ENCODE results near the gene ZFYVE1.
"Not testable (repeated sequence)": the region's sequence is repeated elsewhere in the genome, so short reads cannot be mapped to it uniquely, and the experiment has no call there.

The ZFYVE1 gene

DNA sequence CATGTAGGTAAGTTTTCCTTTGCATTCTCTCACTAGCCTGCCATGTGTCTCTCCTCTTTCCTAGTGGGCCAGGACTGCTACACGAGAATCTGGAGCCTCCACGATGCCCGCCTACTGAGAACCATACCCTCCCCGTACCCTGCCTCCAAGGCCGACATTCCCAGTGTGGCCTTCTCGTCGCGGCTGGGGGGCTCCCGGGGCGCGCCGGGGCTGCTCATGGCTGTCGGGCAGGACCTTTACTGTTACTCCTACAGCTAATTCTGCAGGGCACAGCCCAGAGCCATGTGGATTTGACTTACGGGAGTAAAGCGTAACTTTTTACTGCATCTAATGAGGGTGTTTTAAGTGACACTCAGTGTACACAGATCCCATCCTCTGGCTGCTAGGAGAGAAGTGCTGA is 68.4 kb downstream of the ZFYVE1 start:
- ChIA-PET CTCF (interaction anchor here (1.9 kb wide), 1 partner anchor 10 kb away, joined by 6 read pairs; no protein-coding TSS in a partner anchor), POLR2A (no interaction called here)
- TF ChIP-seq SUZ12 (IDR thresholded peaks at IDR 0.05), result no peak
- TF ChIP-seq FOXK2 (IDR thresholded peaks at IDR 0.05), result no peak
- TF ChIP-seq, protein P1, sequence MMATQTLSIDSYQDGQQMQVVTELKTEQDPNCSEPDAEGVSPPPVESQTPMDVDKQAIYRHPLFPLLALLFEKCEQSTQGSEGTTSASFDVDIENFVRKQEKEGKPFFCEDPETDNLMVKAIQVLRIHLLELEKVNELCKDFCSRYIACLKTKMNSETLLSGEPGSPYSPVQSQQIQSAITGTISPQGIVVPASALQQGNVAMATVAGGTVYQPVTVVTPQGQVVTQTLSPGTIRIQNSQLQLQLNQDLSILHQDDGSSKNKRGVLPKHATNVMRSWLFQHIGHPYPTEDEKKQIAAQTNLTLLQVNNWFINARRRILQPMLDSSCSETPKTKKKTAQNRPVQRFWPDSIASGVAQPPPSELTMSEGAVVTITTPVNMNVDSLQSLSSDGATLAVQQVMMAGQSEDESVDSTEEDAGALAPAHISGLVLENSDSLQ (IDR thresholded peaks at IDR 0.05), result no peak
- no peak for TF ChIP-seq NFRKB (IDR thresholded peaks at IDR 0.05)
- TF ChIP-seq FOXA1 (IDR thresholded peaks at IDR 0.05), result no peak
- no peak for TF ChIP-seq CTBP1 (IDR thresholded peaks at IDR 0.05; ENCODE audit: borderline replicate concordance)
- TF ChIP-seq ELF4 (IDR thresholded peaks at IDR 0.05), result no peak
- TF ChIP-seq BHLHE40 (IDR thresholded peaks at IDR 0.05; ENCODE audit: borderline replicate concordance), result no peak
- no peak for TF ChIP-seq ARNT (IDR thresholded peaks at IDR 0.05)
- TF ChIP-seq LEF1 (IDR thresholded peaks at IDR 0.05; ENCODE audit: borderline replicate concordance), result no peak
- no peak for TF ChIP-seq ZNF384 (IDR thresholded peaks at IDR 0.05)
- TF ChIP-seq L3MBTL2 (conservative IDR thresholded peaks at IDR 0.05), result no peak
- no peak for TF ChIP-seq HDGF (IDR thresholded peaks at IDR 0.05; ENCODE audit: borderline replicate concordance)
- no peak for DNase-seq (ENCODE audit: extremely low spot score)

DNA sequence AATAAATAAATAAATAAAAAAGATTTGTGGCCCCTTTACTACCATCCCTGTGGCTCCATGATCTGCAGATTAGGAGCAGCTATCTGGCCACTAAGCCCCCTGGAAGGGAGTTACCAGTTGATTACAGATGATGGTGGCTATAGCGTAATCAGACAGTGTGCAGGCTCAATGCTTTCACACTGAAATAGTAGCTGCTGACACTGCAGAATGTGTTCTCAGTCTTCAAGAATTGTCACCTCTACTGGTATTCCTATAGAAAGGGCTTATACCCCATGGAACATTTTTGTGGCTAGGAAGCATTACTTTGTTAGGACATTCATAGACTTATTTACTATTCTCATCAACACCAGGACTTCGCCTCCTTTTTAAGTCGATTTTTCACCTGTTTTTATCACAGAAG is 69.7 kb downstream of the ZFYVE1 start:
- no peak for TF ChIP-seq BHLHE40 (IDR thresholded peaks at IDR 0.05; ENCODE audit: borderline replicate concordance)
- TF ChIP-seq TARDBP (IDR thresholded peaks at IDR 0.05), result no peak
- TF ChIP-seq NFRKB (IDR thresholded peaks at IDR 0.05), result no peak
- no peak for TF ChIP-seq HDGF (IDR thresholded peaks at IDR 0.05; ENCODE audit: borderline replicate concordance)
- no peak for TF ChIP-seq SP1 (IDR thresholded peaks at IDR 0.05)
- TF ChIP-seq, protein P1 (IDR thresholded peaks at IDR 0.05), result no peak
- TF ChIP-seq FOXM1 (IDR thresholded peaks at IDR 0.05; ENCODE audit: borderline replicate concordance), result no peak
- ChIA-PET CTCF (interaction anchor here (1.9 kb wide), 1 partner anchor 9 kb away, joined by 6 read pairs; no protein-coding TSS in a partner anchor), POLR2A (no interaction called here)
- no peak for DNase-seq (ENCODE audit: extremely low spot score)

DNA sequence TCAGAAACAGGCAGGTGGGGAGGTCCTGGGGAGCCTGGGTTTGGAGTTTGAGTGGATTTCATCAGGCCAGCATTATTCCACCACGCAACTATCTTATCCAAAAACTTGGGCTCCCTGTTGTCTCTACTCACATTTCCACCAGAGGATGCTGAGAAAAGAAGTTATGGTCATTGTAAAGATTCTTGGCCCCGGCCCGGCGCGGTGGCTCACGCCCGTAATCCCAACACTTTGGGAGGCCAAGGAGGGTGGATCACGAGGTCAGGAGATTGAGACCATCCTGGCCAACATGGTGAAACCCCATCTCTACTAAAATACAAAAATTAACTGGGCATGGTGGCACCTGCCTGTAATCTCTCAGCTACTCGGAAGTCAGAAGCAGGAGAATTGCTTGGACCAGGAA is 70.2 kb downstream of the ZFYVE1 start:
- POLR2A ChIA-PET; DNase-seq (ENCODE audit: extremely low spot score): not testable (repeated sequence)
- CTCF ChIA-PET, result interaction anchor here (1.9 kb wide), 1 partner anchor 8 kb away, joined by 6 read pairs; no protein-coding TSS in a partner anchor

DNA sequence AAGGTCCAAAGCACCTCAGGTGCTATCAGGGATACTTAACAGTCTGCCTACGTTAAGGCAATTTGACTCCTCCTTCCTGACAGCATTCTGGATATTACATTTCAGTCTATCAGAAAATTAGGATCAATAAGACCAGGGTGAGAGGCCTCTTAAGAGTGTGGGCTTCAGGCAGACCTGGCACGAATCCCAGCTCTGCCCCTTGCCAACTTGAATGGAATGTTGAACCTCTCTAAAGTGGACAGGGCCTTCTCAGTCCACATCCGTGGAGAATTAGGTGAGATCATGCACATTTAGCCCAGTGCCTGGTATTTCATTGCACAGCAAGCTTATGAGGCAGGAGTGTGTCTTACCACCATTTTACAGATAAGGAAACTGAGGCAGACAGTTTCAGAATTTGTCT is 74.7 kb downstream of the ZFYVE1 start:
- POLR2A ChIA-PET, result no interaction called here
- CTCF ChIA-PET, result no interaction called here
- no peak for TF ChIP-seq ELF4 (IDR thresholded peaks at IDR 0.05)
- no peak for TF ChIP-seq SUZ12 (IDR thresholded peaks at IDR 0.05)
- no peak for TF ChIP-seq HDGF (IDR thresholded peaks at IDR 0.05; ENCODE audit: borderline replicate concordance)
- no peak for TF ChIP-seq FOXK2 (IDR thresholded peaks at IDR 0.05)
- TF ChIP-seq TARDBP (IDR thresholded peaks at IDR 0.05), result no peak
- TF ChIP-seq BHLHE40 (IDR thresholded peaks at IDR 0.05; ENCODE audit: borderline replicate concordance), result no peak
- no peak for TF ChIP-seq ARNT (IDR thresholded peaks at IDR 0.05)
- TF ChIP-seq, protein P1 (IDR thresholded peaks at IDR 0.05), result no peak
- TF ChIP-seq ZNF384 (IDR thresholded peaks at IDR 0.05), result no peak
- TF ChIP-seq CTBP1 (IDR thresholded peaks at IDR 0.05; ENCODE audit: borderline replicate concordance), result no peak
- no peak for TF ChIP-seq SP1 (IDR thresholded peaks at IDR 0.05)
- no peak for TF ChIP-seq FOXA1 (IDR thresholded peaks at IDR 0.05)
- no peak for DNase-seq (ENCODE audit: extremely low spot score)

DNA sequence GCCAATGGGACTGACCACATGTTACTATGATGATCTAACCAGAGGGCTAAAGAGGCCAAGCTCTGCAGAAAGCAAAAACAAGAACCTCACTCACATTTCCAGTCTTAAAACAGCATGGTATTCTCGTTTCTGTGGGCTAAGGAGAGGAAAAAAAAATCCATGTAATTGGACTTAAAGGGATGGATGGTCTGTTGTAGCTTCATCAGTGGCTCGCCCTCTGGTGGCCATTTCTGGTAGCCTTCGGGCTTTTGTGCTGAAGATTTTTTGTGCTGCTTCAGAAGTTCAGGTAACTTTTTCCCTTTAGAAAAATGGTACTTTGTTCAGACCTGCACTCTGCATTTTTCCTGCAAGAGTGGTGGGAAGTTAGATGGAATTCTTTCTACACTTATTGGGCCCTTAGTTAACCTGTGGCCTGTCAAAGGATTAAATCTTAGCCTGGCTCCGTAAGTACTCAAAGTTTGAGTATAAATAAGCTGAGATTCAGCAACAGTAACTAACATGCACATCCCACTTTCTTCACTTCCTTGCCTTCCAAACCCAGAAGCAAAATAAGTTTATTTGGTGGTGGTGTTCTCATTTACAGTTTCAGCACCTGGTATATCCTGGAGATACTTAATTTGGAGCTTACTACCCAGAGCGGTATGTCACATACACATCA is 78.3 kb downstream of the ZFYVE1 start:
- POLR2A ChIA-PET, result no interaction called here

DNA sequence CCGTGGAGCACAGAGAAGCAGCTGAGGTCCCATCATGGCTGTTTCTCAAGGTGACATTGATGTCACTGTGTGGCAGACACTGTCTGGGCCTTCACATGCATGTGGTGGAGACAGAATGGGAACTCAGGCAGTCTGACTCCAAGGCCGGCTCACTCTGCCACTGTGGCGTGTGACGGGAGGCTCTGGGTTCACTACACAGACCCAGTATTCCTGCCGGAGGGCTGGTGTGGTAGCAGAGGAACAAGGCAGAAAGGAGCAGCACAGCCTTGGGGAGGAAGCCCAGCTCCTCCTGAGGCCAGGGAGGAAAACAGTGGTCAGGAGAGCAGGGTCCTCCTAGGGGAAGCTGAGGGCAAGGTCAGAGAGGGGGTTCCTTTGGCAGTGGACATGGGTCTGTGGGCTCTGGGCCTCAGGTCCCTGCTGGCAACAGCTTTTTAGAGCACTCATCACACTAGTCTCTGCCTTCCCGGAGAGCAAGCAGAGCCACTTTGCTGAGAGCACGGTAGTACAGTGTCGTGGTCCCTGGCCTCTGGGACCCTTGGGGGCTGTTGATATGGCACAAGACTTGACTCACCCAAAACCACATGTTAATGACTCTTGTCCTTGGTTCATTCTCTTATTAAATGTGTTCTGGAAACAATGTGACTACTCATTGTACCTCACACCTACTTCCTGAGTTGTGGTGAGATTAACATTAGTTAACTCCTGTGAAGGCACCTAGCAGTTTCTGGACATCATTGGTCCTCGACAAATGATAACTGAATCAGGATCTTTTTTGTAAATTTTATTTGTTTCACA is 79.3 kb downstream of the ZFYVE1 start:
- TF ChIP-seq, protein P1 (IDR thresholded peaks at IDR 0.05), result no peak
- TF ChIP-seq BHLHE40 (IDR thresholded peaks at IDR 0.05; ENCODE audit: borderline replicate concordance), result no peak
- TF ChIP-seq NFRKB (IDR thresholded peaks at IDR 0.05), result no peak
- TF ChIP-seq HDGF (IDR thresholded peaks at IDR 0.05; ENCODE audit: borderline replicate concordance), result no peak
- no peak for TF ChIP-seq LEF1 (IDR thresholded peaks at IDR 0.05; ENCODE audit: borderline replicate concordance)
- TF ChIP-seq ZNF384 (IDR thresholded peaks at IDR 0.05), result no peak
- TF ChIP-seq SUZ12 (IDR thresholded peaks at IDR 0.05), result no peak
- no peak for TF ChIP-seq L3MBTL2 (conservative IDR thresholded peaks at IDR 0.05)
- TF ChIP-seq FOXM1 (IDR thresholded peaks at IDR 0.05; ENCODE audit: borderline replicate concordance), result no peak
- TF ChIP-seq SP1 (IDR thresholded peaks at IDR 0.05), result no peak
- TF ChIP-seq FOXA1 (IDR thresholded peaks at IDR 0.05), result no peak
- TF ChIP-seq FOXK2 (IDR thresholded peaks at IDR 0.05), result no peak
- CTCF ChIA-PET, result interaction anchor here (0.6 to 3.3 kb wide), 11 partner anchors 8 to 434 kb away, joined by 3 to 34 read pairs (median 5); no protein-coding TSS in a partner anchor
- DNase-seq (ENCODE audit: extremely low spot score), result no peak
- POLR2A ChIA-PET, result no interaction called here

More for the DNA sequence above, 78.3 kb downstream of the ZFYVE1 start:
- TF ChIP-seq ZNF384 (IDR thresholded peaks at IDR 0.05), result peak; percentile 40; the same call in 1 of the 2 replicates
- TF ChIP-seq LEF1 (IDR thresholded peaks at IDR 0.05; ENCODE audit: borderline replicate concordance), result no peak
- CTCF ChIA-PET, result interaction anchor here (0.6 to 3.3 kb wide), 19 partner anchors 9 to 1721 kb away, joined by 3 to 34 read pairs (median 4); no protein-coding TSS in a partner anchor
- DNase-seq (ENCODE audit: extremely low spot score), result peak; percentile 65

All from HEK293T (cell line).